DND-41 (cell line): ENCODE measurements around the gene OPCML.

Experiments used
- EZH2 ChIP-seq: IDR thresholded peaks from 3 replicates; pipeline ENCODE4 v1.6.1; 2012; ENCODE audit warnings: borderline replicate concordance, low read depth, mild to moderate bottlenecking, moderate library complexity, low read length, inconsistent platforms; ENCODE audit not compliant: severe bottlenecking
- TF ChIP-seq, protein P1 (sequence below): IDR thresholded peaks from 2 replicates; pipeline ENCODE4 v1.5.1; 2012; ENCODE audit warnings: borderline replicate concordance, low read length, moderate library complexity, mild to moderate bottlenecking; ENCODE audit not compliant: poor library complexity, severe bottlenecking; ENCODE audit errors: extremely low read depth

DNA sequence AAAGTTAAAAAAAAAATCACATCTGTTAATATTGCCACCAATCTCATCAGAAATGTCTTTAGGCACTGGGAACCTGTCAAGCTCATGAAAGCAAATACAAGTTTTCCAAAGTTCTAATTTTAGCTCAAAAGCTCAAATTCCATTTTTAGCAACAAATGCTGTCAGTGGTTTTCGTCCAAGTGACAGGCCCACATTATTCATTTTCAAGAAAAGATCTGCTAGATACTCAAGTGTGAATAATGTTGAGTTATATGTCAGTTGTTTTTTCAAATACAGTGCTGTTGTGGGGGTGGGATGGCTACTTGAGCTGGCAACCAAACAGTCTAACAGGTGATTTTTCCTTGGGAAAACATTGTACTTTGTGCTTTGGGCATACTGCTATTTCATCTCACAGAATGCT, 1072.6 kb downstream of the OPCML start:
- TF ChIP-seq, protein P1, sequence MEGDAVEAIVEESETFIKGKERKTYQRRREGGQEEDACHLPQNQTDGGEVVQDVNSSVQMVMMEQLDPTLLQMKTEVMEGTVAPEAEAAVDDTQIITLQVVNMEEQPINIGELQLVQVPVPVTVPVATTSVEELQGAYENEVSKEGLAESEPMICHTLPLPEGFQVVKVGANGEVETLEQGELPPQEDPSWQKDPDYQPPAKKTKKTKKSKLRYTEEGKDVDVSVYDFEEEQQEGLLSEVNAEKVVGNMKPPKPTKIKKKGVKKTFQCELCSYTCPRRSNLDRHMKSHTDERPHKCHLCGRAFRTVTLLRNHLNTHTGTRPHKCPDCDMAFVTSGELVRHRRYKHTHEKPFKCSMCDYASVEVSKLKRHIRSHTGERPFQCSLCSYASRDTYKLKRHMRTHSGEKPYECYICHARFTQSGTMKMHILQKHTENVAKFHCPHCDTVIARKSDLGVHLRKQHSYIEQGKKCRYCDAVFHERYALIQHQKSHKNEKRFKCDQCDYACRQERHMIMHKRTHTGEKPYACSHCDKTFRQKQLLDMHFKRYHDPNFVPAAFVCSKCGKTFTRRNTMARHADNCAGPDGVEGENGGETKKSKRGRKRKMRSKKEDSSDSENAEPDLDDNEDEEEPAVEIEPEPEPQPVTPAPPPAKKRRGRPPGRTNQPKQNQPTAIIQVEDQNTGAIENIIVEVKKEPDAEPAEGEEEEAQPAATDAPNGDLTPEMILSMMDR: no peak
- no peak for TF ChIP-seq EZH2
